Epithelial cell of prostate (primary cell): ENCODE results near the gene VAC14.

Source experiments
- DNase-seq: peaks from one replicate; pipeline ENCODE4 v3.0.0-alpha.2; 2011; ENCODE audit warnings: low read depth, low spot score
- H3K27ac ChIP-seq: fragments of 450-650 bp; 2 replicates; pipeline ENCODE4 v1.5.1; 2017; ENCODE audit warnings: mild to moderate bottlenecking

VAC14 gene

GRCh38 chr16:70686376-70687101 is 114.4 kb downstream of the VAC14 start:
- peak overlapping the region; percentile 39 for H3K27ac ChIP-seq
- DNase-seq = no peak

DNA sequence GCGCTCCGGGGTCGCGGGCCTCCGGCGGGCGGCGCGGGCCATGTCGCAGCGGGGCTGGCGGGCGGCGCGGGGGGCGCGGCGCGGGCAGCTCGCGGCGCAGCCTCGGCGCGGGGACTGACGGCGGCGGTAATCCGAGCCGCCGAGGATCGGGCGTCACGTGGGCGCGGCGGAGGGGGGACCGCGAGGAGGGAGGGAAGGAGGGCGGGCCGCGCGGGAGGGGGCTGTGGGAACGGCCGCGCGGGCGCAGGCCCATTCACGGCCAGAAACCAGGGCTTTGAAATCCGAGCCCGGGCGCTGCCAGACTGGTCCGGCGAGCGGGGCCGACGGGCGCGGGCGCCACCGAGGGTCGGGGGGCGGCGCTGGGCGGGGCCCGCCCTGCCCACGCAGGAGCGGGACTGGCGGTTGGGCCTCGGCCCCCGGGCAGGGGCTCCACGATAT is 115.0 kb downstream of the VAC14 start, which contains the start of gene MTSS2:
MTSS2 (minus strand) TSS at position 116 of the 438 bp plus-strand sequence. CDS start 262 bp downstream, outside the sequence.
- no peak for DNase-seq
- peak within 1 kb of the TSS; percentile 39 for H3K27ac ChIP-seq

GRCh38 chr16:70685061-70685937 is 115.7 kb downstream of the VAC14 start:
- DNase-seq = no peak
- peak overlapping the region; percentile 39 for H3K27ac ChIP-seq

DNA sequence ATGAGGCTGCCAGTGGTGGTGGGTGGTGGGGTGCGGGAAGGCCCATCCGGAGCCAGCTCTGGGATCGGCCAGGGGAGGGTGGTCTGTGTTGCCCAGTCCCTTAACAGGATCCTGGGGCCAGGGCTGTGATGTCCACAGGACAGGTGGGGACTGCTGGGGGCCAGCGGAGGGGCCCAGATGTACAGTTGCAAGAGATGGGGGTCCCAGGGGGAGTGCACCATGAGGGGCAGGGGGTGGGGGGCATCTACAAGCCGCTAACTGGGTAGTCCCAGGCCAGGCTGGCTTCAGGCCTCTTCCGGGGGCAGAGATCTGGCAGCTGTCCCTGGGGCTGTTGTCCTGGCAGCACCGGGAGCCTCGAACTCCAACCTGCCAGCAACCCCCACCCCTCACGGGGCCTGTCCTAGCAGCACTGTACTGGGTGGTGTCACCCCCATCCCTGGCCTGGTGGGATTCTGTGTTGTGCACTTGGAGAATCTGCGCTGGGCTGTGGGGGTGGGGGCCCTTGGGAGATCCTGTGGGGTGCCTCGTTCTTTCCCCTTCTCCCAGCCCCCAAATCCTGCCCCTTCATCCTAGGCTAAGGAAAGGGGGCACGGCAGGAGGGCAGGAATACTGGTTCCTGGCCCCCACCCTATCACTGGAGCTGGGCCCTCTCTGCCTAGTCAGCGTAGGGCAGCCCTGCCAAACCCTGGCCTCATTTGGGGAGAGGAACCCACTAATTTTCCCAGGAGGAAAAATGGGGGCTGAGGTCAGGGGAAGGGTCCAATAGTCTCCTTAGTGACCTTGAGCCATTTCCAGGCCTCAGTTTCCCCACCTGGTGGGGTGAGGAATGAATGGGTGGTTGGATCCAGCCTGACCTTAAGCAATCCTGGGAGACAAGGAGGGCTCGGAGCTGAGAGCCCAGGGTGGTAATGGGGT is 116.6 kb downstream of the VAC14 start:
- no peak overlapping the region for H3K27ac ChIP-seq
- DNase-seq = no peak

- DNase-seq = no peak
- no peak overlapping the region for H3K27ac ChIP-seq
Observed at GRCh38 chr16:70683146-70683944, 117.6 kb downstream of the VAC14 start.

- DNase-seq = no peak
- no peak overlapping the region for H3K27ac ChIP-seq
Observed at GRCh38 chr16:70682239-70683145, 118.5 kb downstream of the VAC14 start.

DNA sequence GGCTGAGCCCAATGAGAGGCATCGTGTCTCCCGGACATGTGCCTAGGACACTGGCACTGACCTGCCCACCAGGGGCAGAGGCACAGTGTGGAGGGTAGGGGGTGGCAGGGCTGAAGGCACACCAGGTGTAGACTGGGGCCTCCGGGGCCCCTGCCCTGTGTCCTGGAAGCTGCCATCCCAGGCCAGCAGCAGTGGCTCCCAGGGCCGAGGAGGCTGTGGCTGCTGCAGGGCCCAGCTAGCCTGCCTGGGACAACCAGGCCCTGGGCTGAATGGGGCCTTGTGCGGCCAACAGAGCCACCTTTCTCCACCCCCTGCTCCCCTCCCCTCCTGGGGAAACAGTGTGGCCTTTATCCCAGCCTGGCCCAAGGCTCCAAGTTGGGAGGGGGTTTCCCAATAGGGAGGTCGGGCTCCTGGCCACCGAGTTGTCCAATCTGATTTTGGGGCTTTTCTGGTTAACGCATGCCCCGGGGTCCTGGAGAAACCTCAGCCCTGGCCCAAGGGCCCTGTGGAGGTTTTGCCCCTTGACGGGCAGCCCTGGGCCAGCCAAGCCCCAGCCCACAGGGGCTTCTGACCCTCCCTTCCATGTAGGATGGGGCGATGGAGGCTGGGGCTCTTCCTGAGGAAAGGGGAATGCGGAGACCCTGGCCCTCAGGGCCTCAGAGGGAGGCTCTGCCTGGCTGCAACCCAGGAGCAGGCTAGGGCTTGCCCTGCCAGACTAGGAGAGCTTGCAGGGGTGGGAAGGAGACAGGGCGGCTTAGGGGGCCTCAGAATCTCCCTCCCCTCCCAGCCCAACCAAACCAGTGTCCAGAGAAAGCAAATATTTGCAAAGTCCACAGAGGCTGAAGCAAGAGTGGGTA is 119.3 kb downstream of the VAC14 start:
- H3K27ac ChIP-seq = no peak overlapping the region
- DNase-seq = no peak

DNA sequence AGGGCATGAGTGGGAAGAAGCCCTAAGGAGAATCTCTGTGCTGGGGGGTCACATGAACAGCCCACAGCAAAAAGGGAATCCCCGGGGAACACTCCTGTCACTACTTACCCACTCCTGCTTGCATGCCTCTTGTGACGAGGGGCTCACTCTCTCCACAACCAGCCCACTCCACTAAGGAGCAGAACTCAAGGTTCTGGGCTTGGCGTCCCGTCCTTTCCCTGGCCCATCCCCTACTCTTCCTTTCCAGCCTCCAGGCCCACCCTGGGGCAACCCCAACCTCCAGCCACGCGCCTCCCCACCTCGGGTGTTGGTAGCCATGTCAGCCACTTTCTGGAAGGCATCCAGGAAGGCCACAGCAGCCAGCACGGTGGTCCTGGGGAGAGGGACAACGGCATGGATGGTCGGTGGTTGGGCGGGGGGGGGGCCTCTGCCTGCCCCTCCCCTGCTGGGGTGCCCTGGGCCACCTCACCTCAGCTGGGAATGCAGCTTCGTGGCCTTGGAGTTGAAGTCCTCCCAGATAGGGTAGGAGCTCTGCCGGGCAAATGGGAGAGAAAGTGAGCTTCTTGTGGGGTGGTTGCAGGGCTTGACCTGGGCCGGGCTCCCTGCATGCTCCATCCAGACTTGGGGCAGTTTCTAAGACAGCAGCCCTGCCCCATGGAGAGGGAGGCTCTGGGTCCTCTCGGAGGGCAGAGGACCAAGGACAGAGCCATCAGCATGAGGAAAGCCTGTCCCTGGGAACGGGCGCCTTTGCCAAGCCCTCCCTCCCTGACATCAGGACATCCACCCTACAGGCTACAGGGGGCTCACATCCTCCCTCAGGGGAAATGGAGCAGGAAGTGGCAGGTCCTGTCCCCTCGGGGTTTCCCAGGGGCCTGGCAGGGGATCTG is 120.2 kb downstream of the VAC14 start:
- DNase-seq = no peak
- H3K27ac ChIP-seq = no peak overlapping the region

DNA sequence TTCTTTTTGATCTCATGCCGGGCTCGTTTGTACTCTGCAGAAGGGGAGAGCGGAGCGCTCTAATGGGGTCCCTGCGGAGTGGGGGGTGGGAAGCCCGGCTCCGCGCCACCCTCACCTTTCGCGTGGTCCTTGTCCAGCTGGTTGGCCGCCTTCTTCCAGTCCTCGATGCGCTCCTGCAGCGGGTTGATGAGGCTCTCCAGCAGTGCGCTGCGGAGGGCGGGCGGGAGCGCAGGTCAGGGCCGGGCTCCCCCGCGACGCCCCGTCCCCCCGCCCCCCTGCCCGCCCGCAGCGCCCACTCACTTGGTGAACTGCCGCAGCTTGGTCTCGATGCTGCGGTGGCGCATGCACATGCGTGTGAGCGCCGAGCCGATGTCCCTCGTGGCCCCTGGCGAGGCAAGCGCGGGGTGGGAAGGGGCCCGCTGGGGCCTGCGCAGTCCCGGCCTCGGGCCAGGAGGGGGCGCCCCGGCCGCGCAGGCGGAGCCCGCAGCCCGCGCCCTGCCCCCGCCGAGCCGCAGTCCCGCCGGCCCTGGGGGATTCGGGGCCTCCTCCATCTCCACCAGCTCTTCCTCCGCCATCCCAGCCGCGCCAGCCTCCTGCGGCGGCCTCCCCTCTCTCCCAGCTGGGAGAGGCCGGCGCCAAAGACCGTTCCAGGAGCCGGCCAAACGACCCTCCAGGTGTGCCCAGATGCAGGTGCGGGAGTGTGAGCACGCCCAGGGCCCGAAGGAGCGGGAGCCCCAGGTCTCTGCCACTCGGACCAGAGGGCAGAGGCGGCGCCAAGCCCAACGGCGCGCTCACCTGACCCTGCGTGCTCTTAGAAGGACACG is 121.1 kb downstream of the VAC14 start:
- no peak for DNase-seq
- no peak overlapping the region for H3K27ac ChIP-seq

DNA sequence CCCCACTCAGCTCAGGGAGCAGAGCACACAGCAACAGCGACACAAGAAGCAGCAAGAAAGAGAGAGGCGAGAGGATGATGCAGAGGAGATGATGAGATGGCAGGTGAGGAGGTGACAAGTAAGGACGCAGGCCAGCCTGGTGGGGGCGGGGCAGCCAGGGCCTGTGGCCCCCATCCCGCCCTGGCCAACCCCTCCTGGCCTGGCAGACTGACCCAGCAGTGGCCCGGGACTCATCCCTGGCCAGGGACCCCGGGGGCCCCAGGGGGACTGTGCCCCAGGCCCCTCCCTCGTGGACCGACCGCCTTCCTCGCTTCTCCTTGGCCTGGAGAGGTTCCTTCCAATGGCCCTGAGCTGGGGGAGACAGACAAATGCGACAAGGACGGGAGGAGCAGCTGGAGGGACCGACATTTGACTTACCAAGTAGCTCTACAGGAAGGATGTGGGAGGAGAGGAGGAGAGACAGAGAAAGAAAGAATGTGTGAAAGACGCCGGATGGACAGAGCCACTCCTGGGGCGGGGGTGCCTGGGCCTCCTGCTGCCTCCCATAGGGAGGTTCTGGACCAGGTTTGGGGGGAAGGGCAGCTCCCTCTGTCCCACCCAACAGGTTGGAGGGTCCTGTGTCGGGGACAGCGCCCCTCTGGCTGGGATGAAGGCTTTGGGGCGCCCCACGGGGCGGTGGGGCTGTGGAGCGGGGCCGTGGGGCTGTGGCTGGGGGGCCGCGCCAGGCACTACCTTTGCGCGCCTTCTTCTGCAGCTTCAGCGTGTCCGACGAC is 121.9 kb downstream of the VAC14 start:
- no peak for DNase-seq
- H3K27ac ChIP-seq = no peak overlapping the region

GRCh38 chr16:70678121-70678897 is 122.6 kb downstream of the VAC14 start:
- no peak for DNase-seq
- no peak overlapping the region for H3K27ac ChIP-seq

DNA sequence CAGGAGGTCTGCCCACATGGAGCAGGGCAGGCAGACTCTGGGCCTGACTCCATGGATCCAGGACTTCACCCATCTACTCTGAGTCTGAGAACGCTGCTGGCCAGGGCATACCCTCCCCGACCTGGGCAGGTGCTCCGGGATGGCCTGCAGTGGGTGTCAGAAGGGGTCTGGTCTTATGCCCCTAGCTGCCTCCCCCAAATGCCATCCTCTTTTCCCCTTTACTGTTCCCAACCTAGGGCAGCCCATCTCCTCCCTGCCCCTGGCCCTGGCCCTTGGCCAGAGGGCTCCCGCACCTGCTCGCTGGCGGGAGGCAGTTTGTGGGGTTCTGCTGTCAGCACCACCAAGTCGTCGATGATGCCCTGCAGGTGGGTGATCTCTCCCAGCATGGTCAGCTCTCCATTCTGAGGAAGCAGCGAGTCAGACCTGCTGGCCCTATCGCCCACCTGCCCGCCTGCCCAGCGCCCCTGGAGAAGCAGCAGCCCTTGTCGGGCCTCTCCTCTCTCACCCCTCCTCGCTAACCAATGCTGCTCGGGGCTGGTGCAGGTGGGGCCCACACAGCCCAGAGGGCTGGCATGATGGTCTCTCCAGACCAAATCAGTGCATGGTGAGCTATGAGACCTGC is 123.3 kb downstream of the VAC14 start:
- H3K27ac ChIP-seq = no peak overlapping the region
- no peak for DNase-seq

DNA sequence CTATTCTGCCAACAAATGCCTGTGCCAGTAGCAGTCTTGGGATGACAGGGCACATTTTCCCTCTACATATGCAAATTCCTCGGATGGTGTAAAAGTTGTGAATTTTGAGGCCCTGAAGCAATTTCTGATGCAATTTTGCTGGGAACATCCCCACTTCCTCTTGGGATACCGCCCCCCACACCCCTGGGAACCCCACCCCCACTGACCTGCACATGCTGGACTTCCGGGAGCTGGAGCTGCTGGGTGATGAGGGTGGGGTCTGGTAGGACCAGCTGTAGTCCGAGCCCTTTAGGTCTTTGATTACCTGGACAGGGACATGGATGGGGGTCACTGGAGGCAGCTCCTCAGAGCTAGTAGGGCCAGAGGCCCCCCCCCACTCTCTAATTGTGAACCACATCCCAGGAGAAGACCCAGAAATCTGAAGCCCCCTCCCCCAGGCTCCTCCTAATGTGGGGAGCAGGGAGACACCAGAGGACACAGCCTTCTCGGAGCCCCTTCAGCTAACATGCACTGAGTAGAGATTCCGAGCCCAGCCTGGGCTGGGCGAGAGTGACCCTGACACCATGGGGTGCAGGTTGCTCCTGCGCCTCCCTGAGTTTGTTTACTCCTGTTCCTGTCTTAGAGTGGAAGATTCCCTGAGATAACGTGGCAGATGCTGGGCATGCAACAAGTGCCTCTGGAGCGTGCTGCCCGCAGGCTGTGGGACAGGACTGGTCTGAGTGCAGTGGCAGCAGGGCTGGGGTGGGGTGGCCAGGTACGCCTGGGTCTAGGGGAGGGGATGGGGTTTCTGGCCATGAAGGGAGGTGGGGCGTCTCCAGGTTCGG is 124.1 kb downstream of the VAC14 start:
- no peak for DNase-seq
- no peak overlapping the region for H3K27ac ChIP-seq
